Activated CD4-positive, CD25-positive, alpha-beta regulatory T cell treated with anti-CD3 and anti-CD28 coated beads, Interleukin-2, amount 50 U/mL, for 72 hours (primary cell): Measurements from ENCODE around the gene DIPK1B.
"Not testable (repeated sequence)": the region's sequence is repeated elsewhere in the genome, so short reads cannot be mapped to it uniquely, and the experiment has no call there.

Source experiments
- DNase-seq: peaks from one replicate; pipeline ENCODE4 v3.0.0; 2021

DIPK1B gene

GRCh38 chr9:136700304-136700703 lies 12.1 kb upstream of the DIPK1B start:
- DNase-seq: no peak

DNA sequence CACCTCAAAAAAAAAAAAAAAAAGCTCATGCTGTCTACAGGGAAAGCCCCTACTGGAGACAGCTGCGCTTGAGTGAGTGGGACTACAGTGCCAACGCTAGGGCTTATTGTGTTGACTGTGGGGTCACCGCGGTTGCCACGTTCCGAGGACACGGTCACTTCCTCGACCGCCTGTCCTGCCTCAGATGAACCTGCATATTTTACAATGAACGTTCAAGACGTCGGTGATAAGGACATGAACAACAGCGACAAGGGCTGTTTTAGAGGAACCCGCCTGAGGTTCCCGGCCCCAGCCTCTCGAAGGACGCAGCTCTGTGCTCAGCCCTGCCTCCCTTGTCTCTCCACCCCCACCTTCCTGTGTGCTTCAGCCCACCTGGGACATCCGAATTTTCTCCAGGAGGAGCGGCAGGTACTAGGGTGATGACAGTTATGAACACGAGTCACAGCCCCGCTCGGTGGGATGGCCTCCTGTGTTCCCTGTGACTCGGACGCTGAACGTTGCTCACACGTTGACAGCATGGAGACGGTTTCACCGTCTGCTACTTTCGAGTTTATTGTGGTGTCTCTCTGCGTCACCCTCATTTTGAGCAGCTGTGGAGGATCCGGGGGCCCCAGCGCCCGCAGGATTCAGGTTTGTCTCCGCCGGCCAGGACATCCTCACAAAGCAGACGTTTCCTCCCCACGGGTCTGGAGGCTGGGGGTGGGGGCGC lies 11.3 kb upstream of the DIPK1B start:
- DNase-seq: peak; percentile 62

DNA sequence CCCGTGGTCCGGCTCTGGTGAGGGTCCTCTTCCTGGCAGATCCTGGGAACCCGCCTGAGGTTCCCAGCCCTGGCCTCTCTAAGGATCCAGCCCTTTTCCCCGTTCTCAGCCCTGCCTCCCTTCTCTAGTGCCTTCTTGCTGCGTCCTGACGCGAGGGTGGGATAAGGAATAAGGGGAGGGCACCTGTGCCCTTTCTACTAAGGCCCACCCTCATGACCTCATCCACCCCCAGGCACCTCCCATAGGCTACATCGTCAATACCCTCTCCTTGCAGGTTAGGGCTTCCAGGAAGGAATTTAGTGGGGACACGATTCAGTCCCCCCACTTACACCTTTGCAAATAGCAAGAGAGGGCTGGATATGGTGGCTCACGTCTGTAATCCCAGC lies 10.7 kb upstream of the DIPK1B start:
- no peak for DNase-seq

GRCh38 chr9:136703276-136703860 lies 9.0 kb upstream of the DIPK1B start:
- no peak for DNase-seq

- DNase-seq: not testable (repeated sequence)
These were observed 7.6 kb upstream of the DIPK1B start for GRCh38 chr9:136704741-136705140.

DNA sequence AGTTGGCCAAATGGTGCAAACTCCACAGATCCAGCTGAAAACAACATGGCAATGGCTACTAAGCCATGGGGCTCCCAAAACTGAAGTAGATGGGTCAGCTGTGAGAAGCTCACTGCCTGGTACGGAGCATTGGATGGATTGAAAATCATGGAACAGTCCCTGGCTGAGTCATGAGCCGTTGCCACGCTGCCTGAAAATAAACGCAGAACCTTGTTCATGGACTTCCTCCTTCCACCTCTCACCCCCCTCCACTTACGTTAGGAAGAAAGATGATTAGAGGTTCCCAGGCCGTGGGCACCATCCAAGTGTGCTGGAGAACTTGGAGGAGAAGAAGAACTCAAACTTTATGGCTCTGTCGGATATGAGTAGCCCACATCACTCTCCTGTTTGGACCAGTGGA lies 6.8 kb upstream of the DIPK1B start:
- no peak for DNase-seq

DNA sequence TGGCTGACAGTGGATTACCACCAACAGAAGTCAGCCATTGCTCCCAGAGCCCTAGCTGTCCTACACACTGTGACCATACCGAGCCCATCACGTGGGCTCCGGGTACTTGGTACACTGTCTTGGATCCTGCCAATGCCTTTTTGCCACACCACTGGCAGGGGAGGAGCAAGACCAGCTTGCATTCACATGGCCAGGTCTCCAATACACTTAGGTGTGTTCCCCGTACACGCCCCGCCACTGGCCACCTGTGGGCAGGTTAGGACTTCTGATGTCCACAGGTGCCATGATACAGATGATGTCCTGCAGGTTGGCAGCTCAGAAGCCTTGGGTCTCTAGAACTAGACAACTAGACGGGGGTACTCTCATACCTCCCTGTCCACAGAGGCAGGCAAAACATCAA lies 5.4 kb upstream of the DIPK1B start:
- no peak for DNase-seq

DNA sequence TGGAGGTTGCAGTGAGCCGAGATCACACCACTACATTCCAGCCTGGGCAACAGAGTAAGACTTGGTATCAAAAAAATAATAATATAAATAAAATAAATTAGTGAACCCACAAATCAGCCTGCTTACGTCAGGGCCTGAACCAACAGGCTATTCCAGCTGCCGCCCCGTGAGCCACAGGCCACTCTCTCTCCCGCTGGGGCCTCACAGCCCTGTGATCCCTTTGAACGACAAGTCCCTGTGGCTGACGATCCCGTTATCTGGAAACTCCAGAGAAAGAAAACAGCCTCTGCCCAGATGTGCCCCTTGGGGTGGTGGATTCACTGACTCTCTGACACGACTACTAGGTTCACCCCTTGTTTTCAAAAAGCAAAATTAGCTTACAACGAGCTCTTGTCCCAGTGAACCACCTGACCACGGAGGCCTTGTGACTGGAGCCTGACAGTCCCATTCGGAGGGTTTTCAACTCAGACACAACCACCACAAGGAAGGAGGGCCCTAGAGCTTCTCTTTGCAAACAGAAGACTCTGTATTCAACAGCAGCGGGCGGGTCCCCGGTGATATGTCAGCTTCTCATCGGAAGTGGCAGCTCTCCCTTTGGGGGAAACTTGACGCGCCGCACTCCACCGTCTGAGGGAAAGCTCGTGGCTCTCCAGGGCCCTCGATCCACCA lies 4.4 kb upstream of the DIPK1B start:
- DNase-seq: no peak

- DNase-seq: no peak
These were observed 2.8 kb upstream of the DIPK1B start for GRCh38 chr9:136709454-136710109.

GRCh38 chr9:136710543-136710942 lies 1.8 kb upstream of the DIPK1B start:
- DNase-seq: no peak

DNA sequence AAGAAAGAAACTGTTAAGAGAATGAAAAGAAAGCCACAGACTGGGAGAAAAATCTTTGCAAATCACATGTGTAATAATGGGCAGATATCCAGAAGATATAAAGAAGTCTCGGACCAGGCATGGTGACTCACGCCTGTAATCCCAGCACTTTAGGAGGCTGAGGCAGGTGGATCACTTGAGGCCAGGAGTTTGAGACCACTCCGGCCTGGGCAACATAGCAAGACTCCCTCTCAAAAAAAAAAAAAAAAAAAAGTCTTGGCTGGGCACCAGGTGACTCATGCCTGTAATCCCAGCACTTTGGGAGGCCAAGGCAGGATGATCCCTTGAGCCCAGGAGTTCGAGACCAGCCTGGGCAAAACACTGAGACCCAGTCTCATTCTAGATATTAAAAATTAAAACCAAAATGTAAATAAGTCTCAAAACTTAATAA lies 1.1 kb upstream of the DIPK1B start:
- DNase-seq: not testable (repeated sequence)

DNA sequence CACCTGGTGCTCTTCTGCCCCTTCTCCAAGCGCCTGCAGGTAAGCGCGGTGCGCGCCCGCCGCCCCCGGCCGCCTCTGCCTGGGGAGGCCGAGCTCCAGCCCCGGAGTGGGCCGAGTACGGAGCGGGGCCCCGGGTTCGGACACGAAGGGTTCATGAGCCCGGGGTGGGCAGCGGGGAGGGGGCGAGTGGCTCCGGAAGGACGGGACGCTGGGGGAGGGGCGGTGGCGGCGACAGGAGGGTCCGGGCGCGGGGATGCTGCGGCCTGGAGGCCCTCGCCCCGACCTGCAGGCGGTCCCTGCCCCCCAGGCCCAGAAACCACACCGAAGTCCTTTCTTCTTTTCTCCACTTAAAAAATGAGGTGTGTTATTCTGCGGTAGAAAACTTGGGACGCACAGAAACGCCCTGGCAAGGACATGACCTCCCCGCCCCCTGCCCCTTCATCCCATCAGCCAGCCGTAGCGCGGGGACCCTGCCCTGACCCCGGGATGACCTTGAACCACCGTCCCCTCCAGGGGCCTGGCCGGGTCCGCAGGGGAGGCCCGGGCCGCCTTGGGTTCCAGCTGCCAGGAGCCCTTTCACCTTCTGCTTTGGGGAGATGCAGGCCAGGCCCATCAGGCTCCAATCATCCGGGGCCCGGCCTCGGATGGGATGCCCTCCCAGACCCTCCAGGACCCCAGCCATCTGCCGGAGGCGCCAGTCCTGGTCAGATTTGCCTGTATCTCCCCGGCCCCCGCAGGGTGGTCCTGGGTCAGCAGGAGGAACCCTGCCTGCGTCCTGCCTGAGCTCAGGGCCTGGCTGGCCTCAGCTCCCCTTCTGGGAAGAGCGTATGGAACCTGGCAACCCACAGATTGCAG lies 545 bp downstream of the DIPK1B start:
- DNase-seq: no peak

GRCh38 chr9:136713550-136713949 lies 1.2 kb downstream of the DIPK1B start:
- no peak for DNase-seq

- DNase-seq: no peak
These were observed 1.9 kb downstream of the DIPK1B start for GRCh38 chr9:136714096-136714892.

- DNase-seq: no peak
These were observed 2.5 kb downstream of the DIPK1B start for GRCh38 chr9:136714893-136715274.

DNA sequence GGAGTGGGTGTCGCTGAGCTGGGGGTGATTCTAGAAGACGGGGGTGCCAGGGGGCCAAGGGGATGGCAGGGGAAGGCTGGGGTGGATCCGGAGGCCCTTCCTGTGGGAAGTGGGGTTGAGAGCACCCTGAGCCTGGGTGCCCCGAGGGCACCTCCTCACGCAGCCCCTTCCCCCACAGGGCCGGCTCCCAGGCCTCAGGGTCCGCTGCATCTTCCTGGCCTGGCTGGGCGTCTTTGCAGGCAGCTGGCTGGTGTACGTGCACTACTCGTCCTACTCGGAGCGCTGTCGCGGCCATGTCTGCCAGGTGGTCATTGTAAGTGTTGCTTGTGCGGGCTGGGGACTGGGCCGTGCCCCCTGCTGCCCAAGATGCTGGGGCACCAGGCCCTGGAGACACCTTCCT lies 5.0 kb downstream of the DIPK1B start:
- DNase-seq: no peak

DNA sequence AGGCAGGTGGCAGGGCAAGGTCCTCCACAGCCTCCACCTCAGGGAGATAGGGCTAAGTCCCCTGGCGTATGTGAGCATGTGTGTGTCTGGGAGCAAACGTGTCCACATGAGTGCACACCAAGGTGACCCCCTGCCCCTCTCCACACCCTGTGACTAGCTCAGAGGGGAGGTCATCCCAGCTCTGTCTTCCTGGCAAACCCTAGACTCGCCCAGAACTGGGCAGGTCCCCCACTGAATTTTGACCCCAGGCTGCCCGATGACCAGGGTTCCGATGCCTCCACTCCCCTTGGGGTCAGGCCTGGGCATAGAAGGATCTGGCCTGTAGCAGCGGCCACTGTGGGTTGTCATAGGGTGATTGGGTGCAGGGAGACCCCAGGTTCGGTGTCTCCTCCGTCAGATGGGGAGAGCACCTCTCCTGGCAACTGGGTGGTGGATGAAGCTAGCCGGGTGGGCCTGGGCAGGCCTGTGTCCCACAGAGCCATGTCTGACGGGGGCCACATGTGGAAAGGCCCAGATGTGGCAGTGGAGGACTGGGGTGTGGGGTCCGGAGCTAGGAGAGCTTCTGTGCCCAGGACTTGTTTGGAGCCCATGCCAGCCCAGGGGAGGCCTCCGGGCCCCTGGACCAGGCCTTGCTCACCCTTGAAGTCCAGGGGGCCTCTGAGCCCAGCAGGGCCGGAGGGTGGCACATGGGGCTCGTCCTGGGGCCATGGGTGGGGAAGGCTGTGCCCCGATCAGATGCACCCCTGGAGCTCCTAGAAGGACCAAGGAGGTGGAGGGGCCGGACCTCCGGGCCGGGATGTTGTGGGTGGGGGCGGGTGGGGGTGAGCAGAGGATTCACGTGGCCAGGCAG lies 6.2 kb downstream of the DIPK1B start:
- no peak for DNase-seq

DNA sequence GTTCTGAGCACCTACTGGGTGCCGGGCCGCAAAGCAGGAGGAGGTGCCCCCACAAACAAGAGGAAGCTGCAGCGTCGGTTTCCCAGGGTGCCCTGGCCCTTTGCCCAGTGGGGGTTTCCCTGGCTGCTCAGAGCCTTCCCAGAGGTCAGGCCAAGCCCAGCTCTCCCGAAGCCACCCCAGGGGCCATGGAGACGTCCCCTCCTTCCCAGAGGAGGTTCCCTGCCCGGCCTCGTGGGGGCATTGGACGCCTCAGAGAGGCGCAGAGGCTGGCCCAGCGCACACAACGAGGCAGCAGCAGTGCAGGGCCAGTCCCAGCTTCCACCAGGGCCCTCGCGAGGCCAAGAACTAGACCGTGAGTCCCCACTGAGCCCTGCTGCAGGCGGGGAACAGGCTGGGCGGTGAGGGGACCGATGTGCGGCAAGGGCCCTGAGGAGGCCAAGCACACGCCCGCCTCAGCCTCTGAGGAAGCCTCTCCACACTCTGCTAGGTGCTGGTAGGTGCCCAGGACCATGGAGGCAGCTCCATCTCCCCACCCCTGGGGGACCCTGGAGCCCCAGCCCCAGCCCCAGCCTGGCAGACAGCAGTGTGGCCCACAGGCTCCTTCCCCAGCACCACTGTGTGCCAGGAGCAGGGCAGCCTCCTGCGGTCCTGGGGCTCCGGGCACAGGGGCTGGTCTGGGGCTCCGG lies 7.0 kb downstream of the DIPK1B start:
- no peak for DNase-seq

- no peak for DNase-seq
These were observed 8.0 kb downstream of the DIPK1B start for GRCh38 chr9:136720251-136720897.

DNA sequence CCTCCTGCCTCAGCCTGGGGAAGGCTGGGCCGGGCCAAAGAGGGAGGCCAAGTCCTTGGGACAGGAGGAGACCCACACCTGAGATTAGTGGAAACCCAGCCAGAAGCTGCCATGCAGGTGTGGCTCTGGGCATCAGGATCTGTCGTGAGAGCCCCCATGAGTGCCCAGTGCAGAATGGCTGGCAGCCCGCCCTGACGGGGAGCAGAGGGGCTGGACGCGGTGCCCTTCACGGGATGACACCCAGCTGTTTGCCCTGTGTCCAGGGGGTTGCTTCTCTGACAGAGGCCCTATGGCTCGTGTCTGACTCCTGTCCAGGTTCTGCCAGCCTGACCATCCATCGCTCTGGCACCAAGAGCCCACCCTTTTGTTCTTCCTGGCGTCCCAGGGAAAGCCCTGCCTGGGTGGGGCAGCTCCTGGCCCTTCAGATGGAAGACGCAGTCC lies 8.5 kb downstream of the DIPK1B start:
- DNase-seq: no peak
